RWPE2 (cell line): ENCODE results near the gene TIMM22.

Source experiments
- ATAC-seq: fragments of 200-7000 bp; cut with Tn5 transposase; 3 replicates; pipeline ENCODE4 v1.9.1; 2021; ENCODE audit warnings: low read depth
- DNase-seq: peaks from one replicate; pipeline ENCODE4 v3.0.0-alpha.2; 2020; ENCODE audit warnings: low spot score
- H3K27ac ChIP-seq: fragments of 450-650 bp; 2 replicates; pipeline ENCODE4 v1.5.1; 2017; ENCODE audit warnings: mild to moderate bottlenecking; ENCODE audit not compliant: poor library complexity, severe bottlenecking
- H3K27me3 ChIP-seq: fragments of 250-450 bp; sonication (Bioruptor Pico); 2 replicates; pipeline ENCODE4 v1.5.1; 2021; ENCODE audit warnings: mild to moderate bottlenecking, moderate library complexity; ENCODE audit not compliant: insufficient read depth, poor library complexity, severe bottlenecking
- H3K36me3 ChIP-seq: fragments of 250-450 bp; sonication (Bioruptor Pico); 2 replicates; pipeline ENCODE4 v1.5.1; 2020; ENCODE audit warnings: low read depth, mild to moderate bottlenecking, moderate library complexity
- H3K4me1 ChIP-seq: fragments of 250-450 bp; sonication (Bioruptor Pico); 2 replicates; pipeline ENCODE4 v1.5.1; 2021; ENCODE audit warnings: mild to moderate bottlenecking, moderate library complexity; ENCODE audit not compliant: insufficient read depth, poor library complexity, severe bottlenecking
- H3K4me3 ChIP-seq: fragments of 250-450 bp; sonication (Bioruptor Pico); 2 replicates; pipeline ENCODE4 v1.5.1; 2021; ENCODE audit warnings: mild to moderate bottlenecking, moderate library complexity; ENCODE audit not compliant: severe bottlenecking
- H3K9me3 ChIP-seq: fragments of 250-450 bp; sonication (Bioruptor Pico); 2 replicates; pipeline ENCODE4 v1.5.1; 2021; ENCODE audit warnings: mild to moderate bottlenecking, moderate library complexity; ENCODE audit not compliant: severe bottlenecking
- TF ChIP-seq, protein P1 (sequence below): fragments of 450-650 bp; IDR thresholded peaks from one replicate; pipeline ENCODE4 v1.5.1; 2017; ENCODE audit warnings: mild to moderate bottlenecking, moderate library complexity; ENCODE audit not compliant: poor library complexity, severe bottlenecking

TIMM22 gene

DNA sequence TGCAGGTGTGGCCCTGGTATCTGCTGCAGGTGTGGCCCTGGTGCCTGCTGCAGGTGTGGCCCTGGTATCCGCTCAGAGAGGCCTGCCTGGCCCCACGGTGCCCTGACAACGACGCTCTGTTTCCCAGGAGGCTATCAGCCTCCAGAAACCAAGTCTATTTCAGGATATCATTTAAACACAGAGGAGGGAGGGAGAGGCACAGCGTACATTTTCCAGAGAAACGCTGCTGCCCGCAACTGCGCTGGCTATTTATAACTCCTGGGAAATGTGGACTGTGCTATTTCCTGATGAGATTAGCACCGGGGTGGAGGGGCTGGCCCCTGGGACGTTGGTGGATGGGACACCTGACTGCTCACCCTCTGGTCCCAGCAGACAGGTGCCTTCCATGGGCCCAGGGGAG, 22.5 kb downstream of the TIMM22 start:
- Histone ChIP-seq H3K4me1 (no peaks in the 10 kb centered on the region), H3K9me3 (no peaks in the 10 kb centered on the region), H3K27me3 (no peaks in the 10 kb centered on the region), H3K4me3 (no peak overlapping the region), H3K36me3 (no peaks in the 10 kb centered on the region), H3K27ac (no peak overlapping the region)
- TF ChIP-seq, protein P1, sequence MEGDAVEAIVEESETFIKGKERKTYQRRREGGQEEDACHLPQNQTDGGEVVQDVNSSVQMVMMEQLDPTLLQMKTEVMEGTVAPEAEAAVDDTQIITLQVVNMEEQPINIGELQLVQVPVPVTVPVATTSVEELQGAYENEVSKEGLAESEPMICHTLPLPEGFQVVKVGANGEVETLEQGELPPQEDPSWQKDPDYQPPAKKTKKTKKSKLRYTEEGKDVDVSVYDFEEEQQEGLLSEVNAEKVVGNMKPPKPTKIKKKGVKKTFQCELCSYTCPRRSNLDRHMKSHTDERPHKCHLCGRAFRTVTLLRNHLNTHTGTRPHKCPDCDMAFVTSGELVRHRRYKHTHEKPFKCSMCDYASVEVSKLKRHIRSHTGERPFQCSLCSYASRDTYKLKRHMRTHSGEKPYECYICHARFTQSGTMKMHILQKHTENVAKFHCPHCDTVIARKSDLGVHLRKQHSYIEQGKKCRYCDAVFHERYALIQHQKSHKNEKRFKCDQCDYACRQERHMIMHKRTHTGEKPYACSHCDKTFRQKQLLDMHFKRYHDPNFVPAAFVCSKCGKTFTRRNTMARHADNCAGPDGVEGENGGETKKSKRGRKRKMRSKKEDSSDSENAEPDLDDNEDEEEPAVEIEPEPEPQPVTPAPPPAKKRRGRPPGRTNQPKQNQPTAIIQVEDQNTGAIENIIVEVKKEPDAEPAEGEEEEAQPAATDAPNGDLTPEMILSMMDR, result no peak
- ATAC-seq (no peak), DNase-seq (no peak)

DNA sequence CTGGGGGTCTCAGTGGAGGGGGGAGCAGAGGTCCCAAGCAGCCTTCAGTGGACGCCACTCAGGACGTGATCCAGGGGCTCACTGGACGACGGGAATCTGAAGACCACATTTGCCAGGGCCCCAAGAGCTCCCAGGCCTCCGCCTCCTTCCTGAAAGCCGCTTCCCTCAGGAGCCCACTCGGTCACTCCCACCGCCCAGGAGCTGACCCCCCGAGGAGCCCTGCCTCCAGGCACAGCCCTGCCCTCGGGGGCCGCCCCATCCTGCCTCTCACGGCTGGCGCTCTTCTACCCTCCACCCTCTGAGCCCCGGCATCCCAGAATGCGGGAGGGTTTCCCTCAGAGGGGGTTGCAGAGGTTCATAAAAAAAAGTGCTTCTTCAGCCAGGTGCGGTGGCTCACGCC, 24.2 kb downstream of the TIMM22 start:
- H3K4me1 ChIP-seq, result no peaks in the 10 kb centered on the region
- no peak for ATAC-seq

DNA sequence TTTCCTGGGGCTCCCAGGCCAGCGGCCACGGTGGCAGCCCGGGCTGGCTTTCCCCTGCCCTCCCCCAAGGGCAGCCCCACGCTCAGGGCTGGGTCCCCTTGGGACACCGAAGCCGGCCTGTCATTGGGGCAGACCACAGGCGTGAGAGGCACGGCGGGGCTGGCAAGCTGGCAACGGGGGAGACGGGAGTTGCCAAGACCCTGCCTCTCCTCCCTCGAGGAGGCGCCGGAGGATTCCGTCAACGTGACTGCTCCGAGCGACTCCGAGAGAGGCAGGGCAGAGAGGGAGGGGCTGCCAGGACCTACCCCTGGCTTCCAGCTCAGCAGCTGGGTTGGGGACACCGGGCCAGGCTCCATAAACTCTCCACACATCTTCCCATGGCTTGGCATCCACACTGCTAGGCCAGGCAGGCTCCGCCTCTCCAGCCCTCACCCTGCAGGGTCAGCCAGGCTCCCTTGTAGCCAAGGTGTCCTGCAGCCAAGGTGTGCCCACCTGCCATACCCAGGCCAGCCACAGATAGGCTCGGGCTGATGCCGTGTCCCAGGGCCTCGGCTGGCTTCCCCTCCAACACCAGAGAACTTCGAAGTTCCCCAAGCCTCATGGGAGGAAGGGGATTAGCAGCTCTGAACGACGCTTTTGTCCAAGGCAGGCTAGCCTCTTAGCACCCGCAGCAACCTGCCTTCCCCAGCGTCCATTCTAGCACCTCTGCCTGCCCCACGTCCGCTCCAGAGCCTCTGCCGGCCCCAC, 25.5 kb downstream of the TIMM22 start:
- H3K27me3 ChIP-seq, result no peaks in the 10 kb centered on the region
- no peak overlapping the region for H3K4me3 ChIP-seq
- H3K36me3 ChIP-seq, result no peaks in the 10 kb centered on the region
- TF ChIP-seq, protein P1, result no peak
- ATAC-seq (no peak), DNase-seq (no peak)
- no peak overlapping the region for H3K27ac ChIP-seq
- no peaks in the 10 kb centered on the region for H3K4me1 ChIP-seq
- H3K9me3 ChIP-seq, result no peaks in the 10 kb centered on the region

More for the DNA sequence above, 24.2 kb downstream of the TIMM22 start:
- no peaks in the 10 kb centered on the region for H3K9me3 ChIP-seq
- no peak overlapping the region for H3K27ac ChIP-seq
- H3K27me3 ChIP-seq, result no peaks in the 10 kb centered on the region
- TF ChIP-seq, protein P1, result no peak
- H3K4me3 ChIP-seq, result no peak overlapping the region
- H3K36me3 ChIP-seq, result no peaks in the 10 kb centered on the region
- no peak for DNase-seq

DNA sequence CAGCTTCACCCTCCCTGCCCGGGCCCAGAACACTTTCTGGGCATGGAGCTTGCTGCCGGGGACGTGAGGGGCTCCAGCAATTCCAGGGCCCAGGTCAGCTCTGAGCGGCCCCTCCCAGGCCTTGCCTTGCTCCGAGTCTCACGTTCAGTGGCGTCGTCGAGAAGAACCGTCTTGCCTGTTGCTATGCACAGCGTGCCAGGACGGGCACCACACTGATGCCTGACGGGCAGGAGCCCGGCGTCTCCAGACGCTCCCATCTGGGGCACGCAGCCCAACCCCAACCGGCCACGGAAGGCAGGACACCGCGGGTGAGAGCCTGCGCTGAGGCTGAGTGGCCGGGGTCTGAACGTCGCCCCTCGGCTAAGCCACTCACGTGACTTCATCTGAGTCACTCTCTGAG, 27.1 kb downstream of the TIMM22 start:
- no peaks in the 10 kb centered on the region for H3K9me3 ChIP-seq
- no peaks in the 10 kb centered on the region for H3K4me1 ChIP-seq
- no peak for DNase-seq
- no peak overlapping the region for H3K27ac ChIP-seq
- TF ChIP-seq, protein P1, result no peak
- no peaks in the 10 kb centered on the region for H3K36me3 ChIP-seq
- no peak for ATAC-seq
- no peaks in the 10 kb centered on the region for H3K27me3 ChIP-seq
- no peak overlapping the region for H3K4me3 ChIP-seq
